ENCODE data around the gene RSPO4.

- TF ChIP-seq, protein P1, sequence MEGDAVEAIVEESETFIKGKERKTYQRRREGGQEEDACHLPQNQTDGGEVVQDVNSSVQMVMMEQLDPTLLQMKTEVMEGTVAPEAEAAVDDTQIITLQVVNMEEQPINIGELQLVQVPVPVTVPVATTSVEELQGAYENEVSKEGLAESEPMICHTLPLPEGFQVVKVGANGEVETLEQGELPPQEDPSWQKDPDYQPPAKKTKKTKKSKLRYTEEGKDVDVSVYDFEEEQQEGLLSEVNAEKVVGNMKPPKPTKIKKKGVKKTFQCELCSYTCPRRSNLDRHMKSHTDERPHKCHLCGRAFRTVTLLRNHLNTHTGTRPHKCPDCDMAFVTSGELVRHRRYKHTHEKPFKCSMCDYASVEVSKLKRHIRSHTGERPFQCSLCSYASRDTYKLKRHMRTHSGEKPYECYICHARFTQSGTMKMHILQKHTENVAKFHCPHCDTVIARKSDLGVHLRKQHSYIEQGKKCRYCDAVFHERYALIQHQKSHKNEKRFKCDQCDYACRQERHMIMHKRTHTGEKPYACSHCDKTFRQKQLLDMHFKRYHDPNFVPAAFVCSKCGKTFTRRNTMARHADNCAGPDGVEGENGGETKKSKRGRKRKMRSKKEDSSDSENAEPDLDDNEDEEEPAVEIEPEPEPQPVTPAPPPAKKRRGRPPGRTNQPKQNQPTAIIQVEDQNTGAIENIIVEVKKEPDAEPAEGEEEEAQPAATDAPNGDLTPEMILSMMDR (IDR thresholded peaks at IDR 0.05; ENCODE audit: low read length), result no peak
- TF ChIP-seq EZH2 (IDR thresholded peaks at IDR 0.05; ENCODE audit: borderline replicate concordance, low read length), result no peak
Observed at GRCh38 chr20:971346-971745, 30.8 kb downstream of the RSPO4 start.

All from OCI-LY1 (cell line).